LNCaP clone FGC (cell line): Measurements from ENCODE around the gene ALX3.
"Not testable (repeated sequence)": the region's sequence is repeated elsewhere in the genome, so short reads cannot be mapped to it uniquely, and the experiment has no call there.

ENCODE experiments used
- DNase-seq: peaks from one replicate; pipeline ENCODE4 v3.0.0-alpha.2; 2011; ENCODE audit warnings: low read depth
- H3K4me3 ChIP-seq: 2 replicates; pipeline ENCODE4 v1.5.1; 2011; ENCODE audit warnings: mild to moderate bottlenecking, low read depth, low read length, control low read depth
- TF ChIP-seq, protein P1 (sequence below): IDR thresholded peaks from 2 replicates; pipeline ENCODE4 v1.5.1; 2012; ENCODE audit warnings: mild to moderate bottlenecking; ENCODE audit not compliant: control insufficient read depth, insufficient read depth; ENCODE audit errors: extremely low read depth

ALX3 gene

DNA sequence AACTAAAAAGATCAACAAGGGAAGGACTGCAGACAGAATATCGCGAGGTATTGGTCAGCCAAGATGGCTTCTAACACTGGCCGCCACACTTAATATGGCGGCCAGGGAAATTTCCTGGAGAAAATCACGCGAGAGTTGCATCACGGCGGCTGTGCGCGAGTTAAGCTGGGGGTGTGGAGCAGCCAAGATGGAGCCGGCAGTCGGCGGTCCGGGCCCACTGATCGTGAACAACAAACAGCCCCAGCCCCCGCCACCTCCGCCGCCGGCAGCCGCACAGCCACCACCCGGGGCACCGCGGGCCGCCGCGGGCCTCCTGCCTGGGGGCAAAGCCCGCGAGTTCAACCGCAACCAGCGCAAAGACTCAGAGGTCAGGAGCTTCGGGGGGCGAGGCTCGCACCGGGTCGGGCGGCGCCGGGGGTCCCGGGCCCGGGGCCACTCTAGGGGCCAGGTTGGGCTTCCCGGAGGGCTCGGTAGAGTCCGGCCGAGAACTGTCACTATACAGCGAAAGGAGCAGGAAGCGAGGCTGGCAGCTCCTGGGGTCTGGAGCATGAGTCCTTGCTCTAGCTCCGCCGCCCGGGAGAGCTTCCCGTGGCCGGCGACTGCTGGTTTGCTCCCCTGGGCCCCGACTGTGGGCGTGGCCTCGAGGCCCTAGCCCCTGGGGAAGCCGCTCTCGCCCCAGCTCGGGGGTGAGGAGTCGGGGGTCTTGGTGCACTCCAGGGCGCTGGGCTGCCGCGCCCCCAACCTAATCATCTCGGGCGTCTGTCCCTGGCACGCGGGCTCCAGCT lies 35.8 kb downstream of the ALX3 start, which contains the start of gene STRIP1:
STRIP1 (plus strand) TSS at position 174 of the 785 bp plus-strand sequence; CDS start at position 188, 14 bp downstream.
- peak within 1 kb of the TSS; percentile 91 for H3K4me3 ChIP-seq
- TF ChIP-seq, protein P1, sequence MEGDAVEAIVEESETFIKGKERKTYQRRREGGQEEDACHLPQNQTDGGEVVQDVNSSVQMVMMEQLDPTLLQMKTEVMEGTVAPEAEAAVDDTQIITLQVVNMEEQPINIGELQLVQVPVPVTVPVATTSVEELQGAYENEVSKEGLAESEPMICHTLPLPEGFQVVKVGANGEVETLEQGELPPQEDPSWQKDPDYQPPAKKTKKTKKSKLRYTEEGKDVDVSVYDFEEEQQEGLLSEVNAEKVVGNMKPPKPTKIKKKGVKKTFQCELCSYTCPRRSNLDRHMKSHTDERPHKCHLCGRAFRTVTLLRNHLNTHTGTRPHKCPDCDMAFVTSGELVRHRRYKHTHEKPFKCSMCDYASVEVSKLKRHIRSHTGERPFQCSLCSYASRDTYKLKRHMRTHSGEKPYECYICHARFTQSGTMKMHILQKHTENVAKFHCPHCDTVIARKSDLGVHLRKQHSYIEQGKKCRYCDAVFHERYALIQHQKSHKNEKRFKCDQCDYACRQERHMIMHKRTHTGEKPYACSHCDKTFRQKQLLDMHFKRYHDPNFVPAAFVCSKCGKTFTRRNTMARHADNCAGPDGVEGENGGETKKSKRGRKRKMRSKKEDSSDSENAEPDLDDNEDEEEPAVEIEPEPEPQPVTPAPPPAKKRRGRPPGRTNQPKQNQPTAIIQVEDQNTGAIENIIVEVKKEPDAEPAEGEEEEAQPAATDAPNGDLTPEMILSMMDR = no peak
- DNase-seq = peak; percentile 87

DNA sequence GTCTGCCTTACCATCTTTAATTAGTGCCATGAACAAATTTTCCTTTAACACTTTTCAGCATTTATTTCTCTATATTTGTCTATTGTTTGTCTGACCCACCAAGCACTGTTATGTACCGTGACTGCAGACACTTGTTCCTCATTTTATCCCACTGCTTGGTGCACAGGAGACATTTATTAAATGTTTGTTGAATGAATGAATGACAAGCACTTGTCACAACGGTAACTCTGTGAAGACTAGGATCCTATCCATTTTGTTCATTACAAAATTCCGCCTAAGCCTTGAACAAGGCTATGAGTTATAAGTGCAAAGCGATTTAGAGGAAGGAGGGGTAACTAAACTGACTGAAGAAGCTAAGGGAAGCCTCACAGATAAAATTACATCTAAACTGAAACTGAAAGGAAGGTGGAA lies 36.4 kb downstream of the ALX3 start:
- no peak for DNase-seq
- TF ChIP-seq, protein P1 = no peak
- H3K4me3 ChIP-seq = peak overlapping the region; percentile 91

DNA sequence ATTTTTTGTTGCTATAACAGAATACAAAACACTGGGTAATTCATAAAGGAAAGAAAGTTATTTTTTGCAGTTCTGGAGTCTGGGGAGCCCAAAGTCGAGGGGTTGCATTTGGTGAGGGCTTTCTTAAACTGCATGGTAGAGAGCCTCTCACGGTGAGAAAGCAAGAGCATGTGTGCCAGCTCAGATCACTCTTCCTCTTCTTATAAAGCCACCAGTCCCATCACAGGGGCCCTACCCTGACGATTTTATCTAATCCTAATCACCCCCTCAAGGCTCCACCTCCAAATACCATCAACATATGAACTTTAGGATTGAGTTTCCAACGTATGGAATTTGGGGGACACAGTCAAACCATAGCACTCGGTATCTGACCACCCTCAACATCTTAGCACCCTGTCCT lies 37.1 kb downstream of the ALX3 start:
- DNase-seq = no peak
- no peak overlapping the region for H3K4me3 ChIP-seq
- TF ChIP-seq, protein P1 = no peak

DNA sequence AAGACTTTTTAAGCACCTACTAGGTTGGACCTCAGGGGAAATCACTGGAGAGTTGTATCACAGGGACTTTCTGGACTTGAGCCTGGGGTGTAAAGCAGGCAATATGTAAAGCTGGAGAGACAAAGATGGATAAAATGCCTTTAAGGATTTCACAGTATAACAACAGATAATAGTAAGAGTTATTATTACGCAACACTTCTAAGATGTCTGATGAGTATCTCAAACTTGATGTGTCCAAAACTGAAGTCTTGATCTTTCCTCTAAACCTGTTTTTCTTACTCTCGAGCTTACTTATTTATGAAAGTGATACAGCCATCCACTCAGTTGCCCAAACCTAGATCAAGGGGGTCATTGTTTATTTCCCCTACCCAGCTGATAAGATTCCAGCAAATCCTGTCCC lies 38.1 kb downstream of the ALX3 start:
- TF ChIP-seq, protein P1 = no peak
- no peak overlapping the region for H3K4me3 ChIP-seq
- no peak for DNase-seq

DNA sequence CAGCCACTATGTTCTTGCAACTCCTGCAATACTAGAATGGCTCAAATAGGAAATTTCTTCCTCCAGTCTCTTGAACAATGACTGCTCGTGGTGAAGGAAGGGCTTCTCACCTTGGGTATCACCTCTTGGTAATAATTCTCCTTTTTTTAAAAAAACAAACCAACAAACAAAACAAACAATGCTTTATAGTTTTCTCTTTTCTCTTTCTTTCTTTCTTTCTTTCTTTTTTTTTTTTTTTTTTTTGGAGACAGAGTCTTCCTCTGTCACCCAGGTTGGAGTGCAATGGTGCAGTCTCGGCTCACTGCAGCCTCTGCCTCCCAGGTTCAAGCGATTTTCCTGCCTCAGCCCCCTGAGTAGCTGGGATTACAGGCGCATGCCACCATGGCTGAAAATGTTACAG lies 39.8 kb downstream of the ALX3 start:
- not testable (repeated sequence) for H3K4me3 ChIP-seq

DNA sequence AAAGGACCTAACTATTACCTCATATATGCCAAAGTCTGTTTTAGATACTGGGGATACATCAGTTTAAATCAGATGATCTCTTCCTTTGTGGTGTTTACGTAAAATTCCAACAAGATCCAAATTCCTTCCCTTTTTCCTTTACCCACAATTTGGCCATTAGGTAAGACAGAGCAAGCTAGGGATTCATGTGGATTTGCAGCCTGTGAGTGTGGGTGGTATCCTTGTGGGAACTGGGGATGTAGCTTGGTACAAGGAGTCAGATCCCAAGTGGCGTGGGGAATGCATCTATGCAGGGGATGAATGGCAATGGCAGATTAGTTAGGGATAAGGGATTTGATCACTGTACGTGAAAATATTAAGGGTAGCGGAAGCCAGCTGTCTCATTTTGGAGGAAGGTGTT lies 45.9 kb downstream of the ALX3 start:
- TF ChIP-seq, protein P1 = no peak
- no peak overlapping the region for H3K4me3 ChIP-seq
- no peak for DNase-seq

More for the DNA sequence above, 39.8 kb downstream of the ALX3 start:
- not testable (repeated sequence) for DNase-seq

DNA sequence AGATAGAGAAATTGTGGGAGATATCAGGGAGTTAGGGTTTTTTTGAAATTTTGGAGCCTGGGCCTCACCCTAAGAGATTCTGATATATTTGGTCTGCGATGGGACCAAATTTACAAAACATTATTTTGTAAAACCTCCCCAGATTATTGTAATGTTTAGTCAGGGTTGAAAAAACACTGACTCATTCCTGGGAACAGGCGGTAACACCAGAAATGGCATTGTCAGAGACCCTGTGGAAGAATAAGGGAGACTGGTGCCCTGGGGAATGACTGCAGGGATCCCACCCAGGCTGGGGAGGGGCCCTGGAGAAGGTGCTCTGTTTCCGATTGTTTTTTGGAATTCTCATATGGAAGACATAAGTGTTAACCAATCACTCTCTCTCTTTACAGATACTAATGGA lies 49.2 kb downstream of the ALX3 start:
- no peak for DNase-seq
- no peak overlapping the region for H3K4me3 ChIP-seq
- TF ChIP-seq, protein P1 = no peak
